SK-N-SH (cell line): ENCODE measurements around the gene IZUMO4. TPM values are rescaled to one million over a fixed set of nuclear protein-coding genes. Genes with fewer than 3 reads are reported as not detected.

Source experiments
- CTCF ChIA-PET: fragments of 300-600, 350-600 bp; formaldehyde crosslinking; extraction: SDS; loops from one replicate; lab custom pipeline; 2021; lab: Yijun Ruan, JAX
- POLR2A ChIA-PET: fragments of 350-600 bp; sonication (Branson Sonifier 250); formaldehyde crosslinking; extraction: SDS; loops from one replicate; lab custom pipeline; 2020; ENCODE audit warnings: antibody characterized with exemption, inconsistent platforms; lab: Yijun Ruan, JAX
- DNase-seq: peaks from one replicate; pipeline ENCODE4 v3.0.0; 2012
- H2AFZ ChIP-seq: fragments of 200-600 bp; sonication (generic); 2 replicates; pipeline ENCODE4 v1.8.1; 2016; ENCODE audit warnings: antibody characterized with exemption, mild to moderate bottlenecking, low read depth
- H3F3A ChIP-seq: fragments of 200-600 bp; sonication (generic); replicated peaks from 2 replicates; pipeline ENCODE3; 2016; ENCODE audit warnings: antibody characterized with exemption, mild to moderate bottlenecking; ENCODE audit not compliant: insufficient read depth
- H3K27ac ChIP-seq, 2 experiments: fragments of 200-500 bp in 1 of 2; fragments of 200-600 bp in 1 of 2; sonication (Bioruptor generic) in 1 of 2; sonication (generic), shearing (Covaris generic) in 1 of 2; 2 replicates each; pipeline versions ENCODE4 v1.5.1 to v1.6.1; 2014 to 2016; ENCODE audit warnings: low read depth in 2 of 2, inconsistent platforms in 1 of 2, low read length in 1 of 2, mild to moderate bottlenecking in 1 of 2, mixed read lengths in 1 of 2
- H3K27me3 ChIP-seq: fragments of 200-600 bp; sonication (generic), shearing (Covaris generic); 2 replicates; pipeline ENCODE4 v1.6.1; 2016; ENCODE audit warnings: mixed run types; ENCODE audit not compliant: insufficient read depth
- H3K36me3 ChIP-seq, 2 experiments: fragments of 200-500 bp in 1 of 2; fragments of 200-600 bp in 1 of 2; sonication (Bioruptor generic) in 1 of 2; sonication (generic) in 1 of 2; replicated peaks in 1 of 2; 2 replicates each; pipeline versions ENCODE3 to v1.5.1; 2014 to 2016; ENCODE audit warnings: low read length in 1 of 2, mild to moderate bottlenecking in 1 of 2; ENCODE audit not compliant: insufficient read depth in 2 of 2, control insufficient read depth in 1 of 2
- H3K4me1 ChIP-seq, 2 experiments: fragments of 200-500 bp in 1 of 2; fragments of 200-600 bp in 1 of 2; sonication (Bioruptor generic) in 1 of 2; sonication (generic), shearing (Covaris generic) in 1 of 2; 2 replicates each; pipeline versions ENCODE4 v1.5.1 to v1.6.1; 2014 to 2016; ENCODE audit warnings: low read depth in 1 of 2, low read length in 1 of 2, mixed run types in 1 of 2; ENCODE audit not compliant: insufficient read depth in 2 of 2, control insufficient read depth in 1 of 2
- H3K4me2 ChIP-seq: fragments of 200-600 bp; sonication (generic), shearing (Covaris generic); 2 replicates; pipeline ENCODE4 v1.6.1; 2017; ENCODE audit warnings: mixed run types
- H3K4me3 ChIP-seq, 2 experiments: fragments of 200-500 bp in 1 of 2; fragments of 200-600 bp in 1 of 2; sonication (Bioruptor generic) in 1 of 2; sonication (generic), shearing (Covaris generic) in 1 of 2; 2 replicates each; pipeline versions ENCODE4 v1.5.1 to v1.8.1; 2014 to 2016; ENCODE audit warnings: low read depth in 2 of 2, inconsistent platforms in 1 of 2, low read length in 1 of 2, mild to moderate bottlenecking in 1 of 2, mixed read lengths in 1 of 2, moderate library complexity in 1 of 2
- H3K79me2 ChIP-seq: fragments of 200-600 bp; sonication (generic); 2 replicates; pipeline ENCODE4 v1.8.1; 2017; ENCODE audit warnings: mild to moderate bottlenecking; ENCODE audit not compliant: insufficient read depth
- H3K9ac ChIP-seq: fragments of 200-600 bp; sonication (generic); 2 replicates; pipeline ENCODE4 v1.6.1; 2017; ENCODE audit warnings: mixed run types
- H3K9me2 ChIP-seq: fragments of 200-600 bp; sonication (generic); 2 replicates; pipeline ENCODE4 v1.6.1; 2017; ENCODE audit warnings: mixed run types
- H3K9me3 ChIP-seq: fragments of 200-600 bp; sonication (generic); 2 replicates; pipeline ENCODE4 v1.6.1; 2017; ENCODE audit warnings: mixed run types, mild to moderate bottlenecking, moderate library complexity
- H4K20me1 ChIP-seq: fragments of 200-600 bp; sonication (generic); 2 replicates; pipeline ENCODE4 v1.6.1; 2017; ENCODE audit warnings: mild to moderate bottlenecking, mixed run types; ENCODE audit not compliant: insufficient read depth
- CHD2 ChIP-seq: fragments of 150-350 bp; IDR thresholded peaks from 2 replicates; pipeline ENCODE4 v1.6.1; 2018; ENCODE audit warnings: low read length; ENCODE audit not compliant: partially characterized antibody
- ELF1 ChIP-seq: IDR thresholded peaks from 2 replicates; pipeline ENCODE4 v1.4.0; 2012
- EP300 ChIP-seq, 2 experiments: IDR thresholded peaks; 2 replicates each; pipeline versions ENCODE4 v1.4.0 to v1.6.1; 2012; ENCODE audit warnings: borderline replicate concordance in 1 of 2, low read depth in 1 of 2, low read length in 1 of 2
- EZH2phosphoT487 ChIP-seq: fragments of 200-600 bp; sonication (generic); IDR thresholded peaks from 2 replicates; pipeline ENCODE4 v1.6.1; 2017; ENCODE audit warnings: low read depth, mixed run types, mild to moderate bottlenecking, antibody characterized with exemption, moderate library complexity, borderline replicate concordance
- FOSL2 ChIP-seq: IDR thresholded peaks from 2 replicates; pipeline ENCODE4 v1.4.0; 2012; ENCODE audit warnings: low read depth, mild to moderate bottlenecking, moderate library complexity, borderline replicate concordance
- FOXJ3 ChIP-seq: sonication (generic); formaldehyde crosslinking; IDR thresholded peaks from 2 replicates; pipeline ENCODE4 v1.5.1; 2020; ENCODE audit warnings: mild to moderate bottlenecking, missing genetic modification reagents
- FOXM1 ChIP-seq: IDR thresholded peaks from 2 replicates; pipeline ENCODE4 v1.4.0; 2012; ENCODE audit warnings: low read depth, mild to moderate bottlenecking
- GABPA ChIP-seq: IDR thresholded peaks from 2 replicates; pipeline ENCODE4 v1.4.0; 2012; ENCODE audit warnings: low read depth, mild to moderate bottlenecking
- GATA2 ChIP-seq: sonication (generic); formaldehyde crosslinking; IDR thresholded peaks from 2 replicates; pipeline ENCODE4 v1.5.0; 2020; ENCODE audit warnings: mild to moderate bottlenecking, missing genetic modification reagents
- JUND ChIP-seq: IDR thresholded peaks from 2 replicates; pipeline ENCODE4 v1.4.0; 2012
- MEF2A ChIP-seq: IDR thresholded peaks from 2 replicates; pipeline ENCODE4 v1.4.0; 2012; ENCODE audit warnings: low read depth, borderline replicate concordance
- MXI1 ChIP-seq: IDR thresholded peaks from 2 replicates; pipeline ENCODE4 v1.6.1; 2012; ENCODE audit warnings: mild to moderate bottlenecking, low read depth, low read length, improper control_type of control experiment
- NRF1 ChIP-seq: IDR thresholded peaks from 2 replicates; pipeline ENCODE4 v1.6.1; 2012; ENCODE audit warnings: low read depth, mild to moderate bottlenecking, low read length
- POLR2AphosphoS5 ChIP-seq: IDR thresholded peaks from 2 replicates; pipeline ENCODE4 v1.6.1; 2012; ENCODE audit warnings: low read depth, low read length
- RCOR1 ChIP-seq: fragments of 150-350 bp; IDR thresholded peaks from 2 replicates; pipeline ENCODE4 v1.6.1; 2017; ENCODE audit warnings: antibody characterized with exemption, low read length
- RFX5 ChIP-seq: IDR thresholded peaks from 2 replicates; pipeline ENCODE4 v1.6.1; 2012; ENCODE audit warnings: mild to moderate bottlenecking, improper control_type of control experiment, low read length
- SIN3A ChIP-seq: IDR thresholded peaks from 2 replicates; pipeline ENCODE4 v1.6.1; 2012; ENCODE audit warnings: low read depth, mild to moderate bottlenecking, low read length, moderate library complexity, borderline replicate concordance
- TAF1 ChIP-seq: IDR thresholded peaks from 2 replicates; pipeline ENCODE4 v1.6.1; 2012; ENCODE audit warnings: low read depth, mild to moderate bottlenecking, low read length, moderate library complexity, borderline replicate concordance
- TCF12 ChIP-seq: IDR thresholded peaks from 2 replicates; pipeline ENCODE4 v1.4.0; 2012
- WGBS: methylation state at CpG from one replicate; pipeline ENCODE4 v1.1.6; 2017; ENCODE audit warnings: low lambda C conversion rate; 5-methylcytosine and 5-hydroxymethylcytosine counted together
- polyA plus RNA-seq, 3 experiments: library from polyadenylated mRNA; depleted of rRNA; stranded (reverse); fragments of >200 nt; gene quantifications; 2 replicates each; pipeline ENCODE4 v1.2.3, GENCODE V29; 2012
- TF ChIP-seq, protein P1 (sequence below): fragments of 150-350 bp; IDR thresholded peaks from 2 replicates; pipeline ENCODE4 v1.6.1; 2017; ENCODE audit warnings: antibody characterized with exemption, low read length, low read depth, borderline replicate concordance
- TF ChIP-seq, protein P2 (sequence below): fragments of 150-350 bp; IDR thresholded peaks from 2 replicates; pipeline ENCODE4 v1.6.1; 2016; ENCODE audit warnings: mild to moderate bottlenecking, low read depth, low read length
- TF ChIP-seq, protein P3 (sequence below): IDR thresholded peaks from 2 replicates; pipeline ENCODE4 v1.4.0; 2012; ENCODE audit warnings: low read depth, borderline replicate concordance
- TF ChIP-seq, protein P4 (sequence below): IDR thresholded peaks from 2 replicates; pipeline ENCODE4; 2012
- TF ChIP-seq, protein P5 (sequence below): fragments of 200-600 bp; sonication (generic); IDR thresholded peaks from 2 replicates; pipeline ENCODE4 v1.6.1; 2017; ENCODE audit warnings: antibody characterized with exemption, mild to moderate bottlenecking, moderate library complexity
- TF ChIP-seq, protein P6 (sequence below): IDR thresholded peaks from 2 replicates; pipeline ENCODE4 v1.4.0; 2012; ENCODE audit warnings: low read depth

IZUMO4 gene, protein sequence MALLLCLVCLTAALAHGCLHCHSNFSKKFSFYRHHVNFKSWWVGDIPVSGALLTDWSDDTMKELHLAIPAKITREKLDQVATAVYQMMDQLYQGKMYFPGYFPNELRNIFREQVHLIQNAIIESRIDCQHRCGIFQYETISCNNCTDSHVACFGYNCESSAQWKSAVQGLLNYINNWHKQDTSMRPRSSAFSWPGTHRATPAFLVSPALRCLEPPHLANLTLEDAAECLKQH
- 4.6 and 10.3 TPM in 2 replicates for polyA plus RNA-seq (2012; rRNA removed)
- polyA plus RNA-seq (2012; cell fraction: cytosol; rRNA removed) = 1.0 and 1.1 TPM in 2 replicates
- 72.7 and 86.9 TPM in 2 replicates for polyA plus RNA-seq (2012; cell fraction: nucleus; rRNA removed)

DNA sequence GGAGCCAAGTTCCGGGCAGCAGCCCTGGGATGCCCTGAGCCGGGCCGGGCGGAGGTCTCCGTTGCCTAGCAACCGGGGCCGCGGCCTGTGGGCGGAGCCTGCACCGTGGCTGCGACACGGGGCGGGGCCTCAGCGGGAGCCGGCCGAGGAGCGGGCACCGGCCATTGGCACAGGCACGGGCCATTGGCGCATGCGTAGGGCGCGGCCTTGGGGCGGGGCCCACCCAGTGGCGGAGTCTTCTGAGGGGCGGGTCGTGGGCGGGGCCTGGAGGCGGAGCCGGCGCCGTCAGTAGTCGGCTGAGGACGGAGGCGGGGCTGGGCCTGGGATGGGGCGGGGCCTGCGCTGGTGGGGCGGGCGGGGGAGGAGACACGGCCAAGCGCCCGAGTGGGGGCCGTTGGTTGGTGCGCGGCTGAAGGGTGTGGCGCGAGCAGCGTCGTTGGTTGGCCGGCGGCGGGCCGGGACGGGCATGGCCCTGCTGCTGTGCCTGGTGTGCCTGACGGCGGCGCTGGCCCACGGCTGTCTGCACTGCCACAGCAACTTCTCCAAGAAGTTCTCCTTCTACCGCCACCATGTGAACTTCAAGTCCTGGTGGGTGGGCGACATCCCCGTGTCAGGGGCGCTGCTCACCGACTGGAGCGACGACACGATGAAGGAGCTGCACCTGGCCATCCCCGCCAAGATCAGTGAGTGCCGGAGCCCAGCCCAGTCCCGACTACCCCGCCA is at the start of gene IZUMO4:
TSS of gene IZUMO4 (plus strand) at position 436 of the 723 bp plus-strand sequence. CDS start at position 467, 31 bp downstream.
- Histone ChIP-seq H3K4me1 (peaks cover 3 to 17% of the 10 kb centered on the region in 2 experiments; a peak in 1 of 4 replicates), H3K4me3 (peak within 1 kb of the TSS; percentile 56 to 92), H3K9me2 (no peaks in the 10 kb centered on the region), H3F3A (peaks cover 10% of the 10 kb centered on the region), H3K27me3 (no peaks in the 10 kb centered on the region), H3K27ac (peak within 1 kb of the TSS; percentile 82 to 92), H3K4me2 (peak within 1 kb of the TSS; percentile 96), H2AFZ (peak within 1 kb of the TSS; percentile 80; the same call in 1 of the 2 replicates), H3K9me3 (no peaks in the 10 kb centered on the region), H4K20me1 (no peaks in the 10 kb centered on the region), H3K79me2 (peaks cover 43% of the 10 kb centered on the region), H3K36me3 (peaks cover 11 to 21% of the 10 kb centered on the region in 2 experiments), H3K9ac (peak within 1 kb of the TSS; percentile 82)
- POLR2A ChIA-PET = no interaction called here
- WGBS = 0% methylated on average over 10 of the region's 70 CpGs
- CTCF ChIA-PET = interaction anchor here (1.1 to 2.1 kb wide), 4 partner anchors 14 to 167 kb away, joined by 4 to 7 read pairs (median 6); no protein-coding TSS in a partner anchor
- peak; percentile 99 for DNase-seq
- TF ChIP-seq, protein P1, sequence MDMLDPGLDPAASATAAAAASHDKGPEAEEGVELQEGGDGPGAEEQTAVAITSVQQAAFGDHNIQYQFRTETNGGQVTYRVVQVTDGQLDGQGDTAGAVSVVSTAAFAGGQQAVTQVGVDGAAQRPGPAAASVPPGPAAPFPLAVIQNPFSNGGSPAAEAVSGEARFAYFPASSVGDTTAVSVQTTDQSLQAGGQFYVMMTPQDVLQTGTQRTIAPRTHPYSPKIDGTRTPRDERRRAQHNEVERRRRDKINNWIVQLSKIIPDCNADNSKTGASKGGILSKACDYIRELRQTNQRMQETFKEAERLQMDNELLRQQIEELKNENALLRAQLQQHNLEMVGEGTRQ = no peak
- TF ChIP-seq, protein P2, sequence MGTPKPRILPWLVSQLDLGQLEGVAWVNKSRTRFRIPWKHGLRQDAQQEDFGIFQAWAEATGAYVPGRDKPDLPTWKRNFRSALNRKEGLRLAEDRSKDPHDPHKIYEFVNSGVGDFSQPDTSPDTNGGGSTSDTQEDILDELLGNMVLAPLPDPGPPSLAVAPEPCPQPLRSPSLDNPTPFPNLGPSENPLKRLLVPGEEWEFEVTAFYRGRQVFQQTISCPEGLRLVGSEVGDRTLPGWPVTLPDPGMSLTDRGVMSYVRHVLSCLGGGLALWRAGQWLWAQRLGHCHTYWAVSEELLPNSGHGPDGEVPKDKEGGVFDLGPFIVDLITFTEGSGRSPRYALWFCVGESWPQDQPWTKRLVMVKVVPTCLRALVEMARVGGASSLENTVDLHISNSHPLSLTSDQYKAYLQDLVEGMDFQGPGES = no peak
- TF ChIP-seq EZH2phosphoT487 (no peak), TAF1 (no peak), ELF1 (no peak), JUND (no peak), CHD2 (peak; percentile 35), MXI1 (peak; percentile 94), EP300 (IDR thresholded peaks at IDR 0.05; ENCODE audit: borderline replicate concordance in 1 of 2, low read depth in 1 of 2, low read length in 1 of 2) (no peak), SIN3A (peak; percentile 68; the same call in 1 of the 2 replicates), GABPA (no peak), FOXM1 (no peak), MEF2A (no peak), FOXJ3 (no peak), POLR2AphosphoS5 (no peak), TCF12 (no peak), RFX5 (peak; percentile 21; the same call in 1 of the 2 replicates), GATA2 (CRISPR knock-in tag) (no peak), NRF1 (peak; percentile 77), FOSL2 (no peak), RCOR1 (peak; percentile 49; the same call in 1 of the 2 replicates)
- TF ChIP-seq, protein P3, sequence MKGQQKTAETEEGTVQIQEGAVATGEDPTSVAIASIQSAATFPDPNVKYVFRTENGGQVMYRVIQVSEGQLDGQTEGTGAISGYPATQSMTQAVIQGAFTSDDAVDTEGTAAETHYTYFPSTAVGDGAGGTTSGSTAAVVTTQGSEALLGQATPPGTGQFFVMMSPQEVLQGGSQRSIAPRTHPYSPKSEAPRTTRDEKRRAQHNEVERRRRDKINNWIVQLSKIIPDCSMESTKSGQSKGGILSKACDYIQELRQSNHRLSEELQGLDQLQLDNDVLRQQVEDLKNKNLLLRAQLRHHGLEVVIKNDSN = no peak
- TF ChIP-seq, protein P4, sequence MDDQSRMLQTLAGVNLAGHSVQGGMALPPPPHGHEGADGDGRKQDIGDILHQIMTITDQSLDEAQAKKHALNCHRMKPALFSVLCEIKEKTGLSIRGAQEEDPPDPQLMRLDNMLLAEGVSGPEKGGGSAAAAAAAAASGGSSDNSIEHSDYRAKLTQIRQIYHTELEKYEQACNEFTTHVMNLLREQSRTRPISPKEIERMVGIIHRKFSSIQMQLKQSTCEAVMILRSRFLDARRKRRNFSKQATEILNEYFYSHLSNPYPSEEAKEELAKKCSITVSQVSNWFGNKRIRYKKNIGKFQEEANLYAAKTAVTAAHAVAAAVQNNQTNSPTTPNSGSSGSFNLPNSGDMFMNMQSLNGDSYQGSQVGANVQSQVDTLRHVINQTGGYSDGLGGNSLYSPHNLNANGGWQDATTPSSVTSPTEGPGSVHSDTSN = no peak
- TF ChIP-seq, protein P5, sequence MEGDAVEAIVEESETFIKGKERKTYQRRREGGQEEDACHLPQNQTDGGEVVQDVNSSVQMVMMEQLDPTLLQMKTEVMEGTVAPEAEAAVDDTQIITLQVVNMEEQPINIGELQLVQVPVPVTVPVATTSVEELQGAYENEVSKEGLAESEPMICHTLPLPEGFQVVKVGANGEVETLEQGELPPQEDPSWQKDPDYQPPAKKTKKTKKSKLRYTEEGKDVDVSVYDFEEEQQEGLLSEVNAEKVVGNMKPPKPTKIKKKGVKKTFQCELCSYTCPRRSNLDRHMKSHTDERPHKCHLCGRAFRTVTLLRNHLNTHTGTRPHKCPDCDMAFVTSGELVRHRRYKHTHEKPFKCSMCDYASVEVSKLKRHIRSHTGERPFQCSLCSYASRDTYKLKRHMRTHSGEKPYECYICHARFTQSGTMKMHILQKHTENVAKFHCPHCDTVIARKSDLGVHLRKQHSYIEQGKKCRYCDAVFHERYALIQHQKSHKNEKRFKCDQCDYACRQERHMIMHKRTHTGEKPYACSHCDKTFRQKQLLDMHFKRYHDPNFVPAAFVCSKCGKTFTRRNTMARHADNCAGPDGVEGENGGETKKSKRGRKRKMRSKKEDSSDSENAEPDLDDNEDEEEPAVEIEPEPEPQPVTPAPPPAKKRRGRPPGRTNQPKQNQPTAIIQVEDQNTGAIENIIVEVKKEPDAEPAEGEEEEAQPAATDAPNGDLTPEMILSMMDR = peak; percentile 46
- TF ChIP-seq, protein P6, sequence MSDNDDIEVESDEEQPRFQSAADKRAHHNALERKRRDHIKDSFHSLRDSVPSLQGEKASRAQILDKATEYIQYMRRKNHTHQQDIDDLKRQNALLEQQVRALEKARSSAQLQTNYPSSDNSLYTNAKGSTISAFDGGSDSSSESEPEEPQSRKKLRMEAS = peak; percentile 56
